Fibroblast of lung (primary cell): ENCODE data around the gene RACGAP1. TPM values are rescaled to one million over a fixed set of nuclear protein-coding genes. Genes with fewer than 3 reads are reported as not detected.

Source experiments
- DNase-seq, 2 donors: peaks; one replicate each; pipeline versions ENCODE4 v3.0.0 to v3.0.0-alpha.2; 2010; ENCODE audit warnings: low read depth in 2 of 2
- H2AFZ ChIP-seq: 2 replicates; pipeline ENCODE4 v1.5.1; 2012; ENCODE audit warnings: low read length, control low read depth, inconsistent platforms
- H3K27ac ChIP-seq: 2 replicates; pipeline ENCODE4 v1.5.1; 2011; ENCODE audit warnings: low read length, control low read depth; ENCODE audit not compliant: insufficient read depth
- H3K27me3 ChIP-seq: 2 replicates; pipeline ENCODE4 v1.5.1; 2011; ENCODE audit warnings: mild to moderate bottlenecking, low read length; ENCODE audit not compliant: control insufficient read depth, insufficient read depth
- H3K36me3 ChIP-seq: 2 replicates; pipeline ENCODE4 v1.5.1; 2011; ENCODE audit warnings: low read length; ENCODE audit not compliant: control insufficient read depth, insufficient read depth
- H3K4me1 ChIP-seq: 2 replicates; pipeline ENCODE4 v1.5.1; 2011; ENCODE audit warnings: low read length; ENCODE audit not compliant: control insufficient read depth, insufficient read depth; ENCODE audit errors: extremely low read depth
- H3K4me2 ChIP-seq: 2 replicates; pipeline ENCODE4 v1.5.1; 2011; ENCODE audit warnings: low read length, control low read depth; ENCODE audit not compliant: insufficient read depth; ENCODE audit errors: extremely low read depth
- H3K4me3 ChIP-seq, 4 experiments: fragments of 200-600 bp in 1 of 4; sonication (generic) in 1 of 4; replicated peaks in 1 of 4; 2 replicates each; pipeline ENCODE4 v1.5.1; 2011 to 2016; ENCODE audit warnings: low read length in 4 of 4, low read depth in 3 of 4, mild to moderate bottlenecking in 3 of 4, control low read depth in 2 of 4, inconsistent platforms in 1 of 4, mixed read lengths in 1 of 4; ENCODE audit not compliant: insufficient read depth in 1 of 4; ENCODE audit errors: control extremely low read depth in 1 of 4
- H3K79me2 ChIP-seq: 2 replicates; pipeline ENCODE4 v1.5.1; 2012; ENCODE audit warnings: mild to moderate bottlenecking, low read length, inconsistent platforms; ENCODE audit not compliant: control insufficient read depth, insufficient read depth
- H3K9ac ChIP-seq: 2 replicates; pipeline ENCODE4 v1.5.1; 2011; ENCODE audit warnings: mild to moderate bottlenecking, low read length, control low read depth; ENCODE audit not compliant: insufficient read depth
- H3K9me3 ChIP-seq: 2 replicates; pipeline ENCODE4 v1.5.1; 2012; ENCODE audit warnings: low read depth, low read length; ENCODE audit not compliant: control insufficient read depth, insufficient read depth
- H4K20me1 ChIP-seq: 2 replicates; pipeline ENCODE4 v1.5.1; 2011; ENCODE audit warnings: low read length; ENCODE audit not compliant: control insufficient read depth, insufficient read depth; ENCODE audit errors: extremely low read depth
- EZH2 ChIP-seq: IDR thresholded peaks from 2 replicates; pipeline ENCODE4 v1.5.1; 2012; ENCODE audit warnings: low read length, control low read depth, mild to moderate bottlenecking; ENCODE audit errors: missing control alignments
- polyA plus RNA-seq, 2 donors: library from polyadenylated mRNA; depleted of rRNA in 1 of 2; stranded (reverse) in 1 of 2; unstranded in 1 of 2; fragments of >200 nt; gene quantifications; 2 replicates each; pipeline ENCODE4 v1.2.1, GENCODE V29; 2011 to 2012; ENCODE audit warnings: missing spikeins in 1 of 2
- total RNA-seq: library from RNA; depleted of rRNA; stranded (reverse); fragments of >200 nt; gene quantifications from 2 replicates; pipeline ENCODE4 v1.2.1, GENCODE V29; 2014
- TF ChIP-seq, protein P1 (sequence below), 2 donors: IDR thresholded peaks in 1 of 2; conservative IDR thresholded peaks in 1 of 2; 1 replicate in 1 of 2; 2 replicates in 1 of 2; pipeline ENCODE4 v1.5.1; 2011 to 2012; ENCODE audit warnings: low read length in 2 of 2, control low read depth in 1 of 2, inconsistent platforms in 1 of 2, low read depth in 1 of 2, mild to moderate bottlenecking in 1 of 2

Gene RACGAP1
- total and polyA plus RNA-seq, 2 donors (not counting 1 experiment from before 2014, with no cell fraction given), result 22.9 to 38.1 TPM

DNA sequence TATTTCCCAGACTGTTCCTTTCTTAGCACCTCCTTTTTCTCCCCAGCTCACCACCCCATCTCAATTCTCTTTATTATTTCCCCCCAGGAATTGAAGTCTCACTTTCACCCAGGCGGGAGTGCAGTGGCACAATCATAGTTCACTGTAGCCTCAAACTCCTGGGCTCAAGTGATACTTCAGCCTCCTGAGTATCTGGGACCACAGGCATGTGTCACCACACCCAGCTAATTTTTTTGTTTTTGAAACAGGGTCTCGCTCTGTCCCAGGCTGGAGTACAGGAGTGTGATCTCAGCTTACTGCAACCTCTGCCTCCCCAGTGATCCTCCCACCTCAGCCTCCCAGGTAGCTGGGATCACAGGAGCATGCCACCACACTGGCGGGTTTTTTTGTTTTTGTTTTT is 11.0 kb downstream of the RACGAP1 start:
- no peaks in the 10 kb centered on the region for H3K36me3 ChIP-seq
- no peak for DNase-seq

DNA sequence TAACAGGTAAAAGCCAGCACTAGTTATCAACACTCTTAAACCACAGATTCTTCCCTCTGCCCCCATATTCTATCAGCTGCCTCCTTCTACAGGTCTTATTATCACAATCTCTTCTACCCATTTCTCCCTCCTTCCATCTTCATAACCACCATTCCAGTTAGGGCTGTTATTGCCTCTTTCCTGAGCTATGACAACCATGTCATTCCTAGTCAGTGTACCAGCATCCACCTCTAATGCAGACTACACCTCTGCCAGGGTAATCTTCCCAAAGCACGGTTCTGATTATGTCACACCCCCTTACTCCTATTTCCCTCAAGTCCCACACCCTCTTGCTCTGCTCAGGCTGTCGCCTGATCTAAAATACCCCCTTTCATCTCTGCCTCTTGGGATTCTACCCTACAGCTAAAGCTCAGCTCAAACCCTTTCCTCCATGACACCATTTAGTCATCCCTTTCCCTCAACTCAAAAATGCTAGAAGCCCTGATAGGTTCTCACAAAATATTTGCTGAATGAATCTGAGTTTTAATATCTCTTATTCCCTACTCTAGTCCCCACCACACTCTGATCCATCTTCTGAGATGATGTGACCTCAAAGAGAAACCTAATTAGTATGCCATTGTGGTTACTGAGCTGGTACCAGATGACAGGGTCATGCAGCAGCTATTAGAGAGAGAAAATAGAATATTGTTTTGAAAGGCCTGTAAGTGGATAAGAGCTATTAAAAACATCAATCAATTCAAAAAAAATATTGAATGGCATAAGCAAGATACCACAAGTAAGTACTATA is 11.7 kb downstream of the RACGAP1 start:
- Histone ChIP-seq H3K4me2 (no peak overlapping the region), H2AFZ (no peak overlapping the region), H3K79me2 (peaks cover 76% of the 10 kb centered on the region)

More for the DNA sequence above, 11.0 kb downstream of the RACGAP1 start:
- H3K27ac ChIP-seq, result no peak overlapping the region
- no peaks in the 10 kb centered on the region for H3K9me3 ChIP-seq
- H2AFZ ChIP-seq, result no peak overlapping the region
- H3K9ac ChIP-seq, result no peak overlapping the region
- peaks cover 8% of the 10 kb centered on the region for H3K4me1 ChIP-seq
- H3K27me3 ChIP-seq, result no peaks in the 10 kb centered on the region
- H3K4me3 ChIP-seq, result no peak overlapping the region
- H3K4me2 ChIP-seq, result no peak overlapping the region
- TF ChIP-seq EZH2, result no peak
- TF ChIP-seq, protein P1, sequence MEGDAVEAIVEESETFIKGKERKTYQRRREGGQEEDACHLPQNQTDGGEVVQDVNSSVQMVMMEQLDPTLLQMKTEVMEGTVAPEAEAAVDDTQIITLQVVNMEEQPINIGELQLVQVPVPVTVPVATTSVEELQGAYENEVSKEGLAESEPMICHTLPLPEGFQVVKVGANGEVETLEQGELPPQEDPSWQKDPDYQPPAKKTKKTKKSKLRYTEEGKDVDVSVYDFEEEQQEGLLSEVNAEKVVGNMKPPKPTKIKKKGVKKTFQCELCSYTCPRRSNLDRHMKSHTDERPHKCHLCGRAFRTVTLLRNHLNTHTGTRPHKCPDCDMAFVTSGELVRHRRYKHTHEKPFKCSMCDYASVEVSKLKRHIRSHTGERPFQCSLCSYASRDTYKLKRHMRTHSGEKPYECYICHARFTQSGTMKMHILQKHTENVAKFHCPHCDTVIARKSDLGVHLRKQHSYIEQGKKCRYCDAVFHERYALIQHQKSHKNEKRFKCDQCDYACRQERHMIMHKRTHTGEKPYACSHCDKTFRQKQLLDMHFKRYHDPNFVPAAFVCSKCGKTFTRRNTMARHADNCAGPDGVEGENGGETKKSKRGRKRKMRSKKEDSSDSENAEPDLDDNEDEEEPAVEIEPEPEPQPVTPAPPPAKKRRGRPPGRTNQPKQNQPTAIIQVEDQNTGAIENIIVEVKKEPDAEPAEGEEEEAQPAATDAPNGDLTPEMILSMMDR (conservative IDR thresholded peaks at IDR 0.05 in 1 of 2, IDR thresholded peaks at IDR 0.05 in 1 of 2; ENCODE audit: low read depth in 1 of 2, low read length in 2 of 2), result no peak
- no peaks in the 10 kb centered on the region for H4K20me1 ChIP-seq
- H3K79me2 ChIP-seq, result peaks cover 77% of the 10 kb centered on the region

GRCh38 chr12:50006754-50007442 is 18.4 kb downstream of the RACGAP1 start:
- DNase-seq, result peak in 1 of 2 donors; percentile 72
- Histone ChIP-seq H4K20me1 (no peaks in the 10 kb centered on the region), H3K9ac (no peak overlapping the region), H3K4me3 (no peak overlapping the region), H3K36me3 (peaks cover 3% of the 10 kb centered on the region), H3K27ac (no peak overlapping the region), H3K27me3 (no peaks in the 10 kb centered on the region), H3K79me2 (peaks cover 55% of the 10 kb centered on the region), H3K4me2 (peak overlapping the region; percentile 18), H3K4me1 (peaks cover 3% of the 10 kb centered on the region), H3K9me3 (no peaks in the 10 kb centered on the region), H2AFZ (peak overlapping the region; percentile 39)
- TF ChIP-seq, protein P1 (conservative IDR thresholded peaks at IDR 0.05 in 1 of 2, IDR thresholded peaks at IDR 0.05 in 1 of 2; ENCODE audit: low read depth in 1 of 2, low read length in 2 of 2), result no peak
- no peak for TF ChIP-seq EZH2

More for the DNA sequence above, 11.7 kb downstream of the RACGAP1 start:
- Histone ChIP-seq H3K36me3 (no peaks in the 10 kb centered on the region), H4K20me1 (no peaks in the 10 kb centered on the region), H3K27me3 (no peaks in the 10 kb centered on the region), H3K4me3 (no peak overlapping the region), H3K9ac (no peak overlapping the region), H3K9me3 (no peaks in the 10 kb centered on the region), H3K27ac (no peak overlapping the region), H3K4me1 (peaks cover 8% of the 10 kb centered on the region)
- DNase-seq, result peak in 1 of 2 donors; percentile 42
- TF ChIP-seq, protein P1 (conservative IDR thresholded peaks at IDR 0.05 in 1 of 2, IDR thresholded peaks at IDR 0.05 in 1 of 2; ENCODE audit: low read depth in 1 of 2, low read length in 2 of 2), result no peak
